Glutamatergic neuron (in vitro differentiated cells): ENCODE data around the gene GALNT7. TPM values are rescaled to one million over a fixed set of nuclear protein-coding genes. Genes with fewer than 3 reads are reported as not detected.
"Not testable (repeated sequence)": the region's sequence is repeated elsewhere in the genome, so short reads cannot be mapped to it uniquely, and the experiment has no call there.

Source experiments
- DNase-seq: peaks from one replicate; pipeline ENCODE4 v3.0.0; 2022
- H3K27ac Mint-ChIP-seq: one replicate; pipeline ENCODE4 v1.8.0; 2020; ENCODE audit warnings: mild to moderate bottlenecking, mixed read lengths, inconsistent platforms; ENCODE audit not compliant: unreplicated experiment
- H3K27me3 Mint-ChIP-seq: one replicate; pipeline ENCODE4 v1.8.0; 2020; ENCODE audit warnings: mild to moderate bottlenecking, moderate library complexity, mixed read lengths, inconsistent platforms; ENCODE audit not compliant: unreplicated experiment
- H3K36me3 Mint-ChIP-seq: one replicate; pipeline ENCODE4 v1.8.0; 2020; ENCODE audit warnings: mild to moderate bottlenecking, mixed read lengths, inconsistent platforms; ENCODE audit not compliant: unreplicated experiment
- H3K4me1 Mint-ChIP-seq: one replicate; pipeline ENCODE4 v1.8.0; 2020; ENCODE audit warnings: mild to moderate bottlenecking, low read depth, mixed read lengths, inconsistent platforms; ENCODE audit not compliant: unreplicated experiment
- H3K4me3 Mint-ChIP-seq: one replicate; pipeline ENCODE4 v1.8.0; 2020; ENCODE audit warnings: mild to moderate bottlenecking, mixed read lengths, inconsistent platforms; ENCODE audit not compliant: unreplicated experiment
- H3K9me3 Mint-ChIP-seq: one replicate; pipeline ENCODE4 v1.8.0; 2020; ENCODE audit warnings: mild to moderate bottlenecking, moderate library complexity, mixed read lengths, inconsistent platforms; ENCODE audit not compliant: unreplicated experiment
- total RNA-seq: library from RNA; stranded (reverse); fragmentation: NEBNext Ultra II Directional; extraction: Animal tissue kit (Norgen Biotek cat#: 25700); gene quantifications from one replicate; pipeline ENCODE4 v1.2.1, GENCODE V29; 2021; ENCODE audit not compliant: unreplicated experiment
- TF ChIP-seq, protein P1 (sequence below): fragments of 200-600 bp; sonication (generic); IDR thresholded peaks from one replicate; pipeline ENCODE4 v1.5.0; 2021; ENCODE audit not compliant: partially characterized antibody, unreplicated experiment

GALNT7 gene
- total RNA-seq, 1 donor from 2014 or later, result 17.9 TPM

- Mint-ChIP-seq H3K36me3 (no peaks in the 10 kb centered on the region), H3K27ac (no peak overlapping the region), H3K27me3 (no peaks in the 10 kb centered on the region), H3K4me1 (peaks cover 2% of the 10 kb centered on the region), H3K4me3 (no peak overlapping the region), H3K9me3 (no peaks in the 10 kb centered on the region)
- TF ChIP-seq, protein P1, sequence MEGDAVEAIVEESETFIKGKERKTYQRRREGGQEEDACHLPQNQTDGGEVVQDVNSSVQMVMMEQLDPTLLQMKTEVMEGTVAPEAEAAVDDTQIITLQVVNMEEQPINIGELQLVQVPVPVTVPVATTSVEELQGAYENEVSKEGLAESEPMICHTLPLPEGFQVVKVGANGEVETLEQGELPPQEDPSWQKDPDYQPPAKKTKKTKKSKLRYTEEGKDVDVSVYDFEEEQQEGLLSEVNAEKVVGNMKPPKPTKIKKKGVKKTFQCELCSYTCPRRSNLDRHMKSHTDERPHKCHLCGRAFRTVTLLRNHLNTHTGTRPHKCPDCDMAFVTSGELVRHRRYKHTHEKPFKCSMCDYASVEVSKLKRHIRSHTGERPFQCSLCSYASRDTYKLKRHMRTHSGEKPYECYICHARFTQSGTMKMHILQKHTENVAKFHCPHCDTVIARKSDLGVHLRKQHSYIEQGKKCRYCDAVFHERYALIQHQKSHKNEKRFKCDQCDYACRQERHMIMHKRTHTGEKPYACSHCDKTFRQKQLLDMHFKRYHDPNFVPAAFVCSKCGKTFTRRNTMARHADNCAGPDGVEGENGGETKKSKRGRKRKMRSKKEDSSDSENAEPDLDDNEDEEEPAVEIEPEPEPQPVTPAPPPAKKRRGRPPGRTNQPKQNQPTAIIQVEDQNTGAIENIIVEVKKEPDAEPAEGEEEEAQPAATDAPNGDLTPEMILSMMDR, result no peak
- DNase-seq, result no peak
These were observed 49.1 kb downstream of the GALNT7 start for GRCh38 chr4:173217727-173218126.

DNA sequence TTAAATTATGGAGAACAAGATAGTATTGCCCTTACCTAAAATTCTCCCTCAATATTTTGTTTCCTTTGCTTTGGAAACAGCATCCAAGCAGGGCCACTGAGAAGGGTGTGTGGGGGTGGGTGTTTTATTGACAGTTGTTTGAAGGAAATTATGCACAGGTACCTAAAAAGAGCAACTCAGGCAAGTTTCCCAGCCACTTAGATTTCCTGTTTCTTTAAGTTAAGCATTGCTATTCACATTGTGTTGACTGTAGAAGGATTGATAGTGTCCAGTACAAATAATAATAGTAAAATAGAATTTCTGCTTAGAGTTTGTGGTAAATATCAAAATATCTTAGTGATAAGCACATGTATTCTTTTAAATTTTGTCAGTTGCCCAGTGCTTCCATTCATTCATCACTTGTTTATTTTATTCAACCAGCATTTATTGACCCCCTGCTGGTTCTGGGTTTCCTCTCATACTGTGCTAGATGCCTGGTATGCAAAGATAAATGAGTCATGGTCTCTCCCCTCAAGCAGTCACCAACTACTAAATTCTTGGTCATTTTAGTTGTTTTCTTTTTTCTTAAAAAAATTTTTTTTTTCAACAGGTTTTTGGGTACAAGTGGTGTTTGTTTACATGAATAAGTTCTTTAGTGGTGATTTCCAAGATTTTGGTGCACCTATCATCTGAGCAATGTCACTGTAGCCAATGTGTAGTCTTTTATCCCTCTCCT lies 50.0 kb downstream of the GALNT7 start:
- DNase-seq, result no peak
- H3K4me1 Mint-ChIP-seq, result peaks cover 2% of the 10 kb centered on the region
- TF ChIP-seq, protein P1, result no peak

GRCh38 chr4:173219126-173219437 lies 50.5 kb downstream of the GALNT7 start:
- not testable (repeated sequence) for DNase-seq

More for the DNA sequence above, 50.0 kb downstream of the GALNT7 start:
- Mint-ChIP-seq H3K27ac (no peak overlapping the region), H3K4me3 (no peak overlapping the region), H3K9me3 (no peaks in the 10 kb centered on the region), H3K27me3 (no peaks in the 10 kb centered on the region), H3K36me3 (no peaks in the 10 kb centered on the region)

DNA sequence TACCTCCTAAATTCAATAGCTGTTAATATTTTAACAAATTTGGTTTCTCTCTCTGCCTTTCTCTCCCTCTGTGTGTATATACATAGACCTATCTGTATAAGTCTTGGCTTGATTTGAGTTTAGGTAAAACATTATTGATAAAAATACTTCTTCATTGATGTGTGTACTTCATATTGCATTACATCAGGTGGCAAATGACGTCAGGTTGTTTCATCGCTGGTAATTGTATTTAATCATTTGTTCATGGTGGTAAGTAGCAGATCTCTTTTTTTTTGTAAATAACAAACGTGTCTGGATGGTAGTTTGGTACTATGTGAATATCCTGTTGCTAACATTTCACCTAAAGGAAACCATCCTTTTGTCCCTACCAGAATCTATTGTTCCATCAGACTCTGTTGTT lies 55.1 kb downstream of the GALNT7 start:
- Mint-ChIP-seq H3K4me3 (no peak overlapping the region), H3K4me1 (no peaks in the 10 kb centered on the region), H3K9me3 (no peaks in the 10 kb centered on the region), H3K27me3 (no peaks in the 10 kb centered on the region), H3K36me3 (no peaks in the 10 kb centered on the region), H3K27ac (no peak overlapping the region)
- TF ChIP-seq, protein P1, result no peak
- no peak for DNase-seq

More at GRCh38 chr4:173219126-173219437, 50.5 kb downstream of the GALNT7 start:
- not testable (repeated sequence) for H3K9me3 Mint-ChIP-seq, H3K27ac Mint-ChIP-seq, H3K36me3 Mint-ChIP-seq, H3K27me3 Mint-ChIP-seq, H3K4me3 Mint-ChIP-seq, H3K4me1 Mint-ChIP-seq

- no peak overlapping the region for H3K4me3 Mint-ChIP-seq
- DNase-seq, result no peak
- H3K9me3 Mint-ChIP-seq, result no peaks in the 10 kb centered on the region
- H3K4me1 Mint-ChIP-seq, result no peaks in the 10 kb centered on the region
- TF ChIP-seq, protein P1, result no peak
- no peaks in the 10 kb centered on the region for H3K27me3 Mint-ChIP-seq
- no peak overlapping the region for H3K27ac Mint-ChIP-seq
- no peaks in the 10 kb centered on the region for H3K36me3 Mint-ChIP-seq
These were observed 57.8 kb downstream of the GALNT7 start for GRCh38 chr4:173226401-173226888.
